NCI-H82 treated with DMSO at 0.1 percent for 48 hours (cell line): ENCODE data around the gene OAS3.
"Not testable (repeated sequence)": the region's sequence is repeated elsewhere in the genome, so short reads cannot be mapped to it uniquely, and the experiment has no call there.

Experiments used
- DNase-seq: peaks from one replicate; lab custom pipeline; 2025; ENCODE audit not compliant: unreplicated experiment; lab: John Stamatoyannopoulos, UW

Gene OAS3

GRCh38 chr12:112937741-112938719 is at the start of gene OAS3:
TSS of gene OAS3 (plus strand) at chr12:112938474. CDS start at chr12:112938531, 57 bp downstream.
- no peak for DNase-seq

DNA sequence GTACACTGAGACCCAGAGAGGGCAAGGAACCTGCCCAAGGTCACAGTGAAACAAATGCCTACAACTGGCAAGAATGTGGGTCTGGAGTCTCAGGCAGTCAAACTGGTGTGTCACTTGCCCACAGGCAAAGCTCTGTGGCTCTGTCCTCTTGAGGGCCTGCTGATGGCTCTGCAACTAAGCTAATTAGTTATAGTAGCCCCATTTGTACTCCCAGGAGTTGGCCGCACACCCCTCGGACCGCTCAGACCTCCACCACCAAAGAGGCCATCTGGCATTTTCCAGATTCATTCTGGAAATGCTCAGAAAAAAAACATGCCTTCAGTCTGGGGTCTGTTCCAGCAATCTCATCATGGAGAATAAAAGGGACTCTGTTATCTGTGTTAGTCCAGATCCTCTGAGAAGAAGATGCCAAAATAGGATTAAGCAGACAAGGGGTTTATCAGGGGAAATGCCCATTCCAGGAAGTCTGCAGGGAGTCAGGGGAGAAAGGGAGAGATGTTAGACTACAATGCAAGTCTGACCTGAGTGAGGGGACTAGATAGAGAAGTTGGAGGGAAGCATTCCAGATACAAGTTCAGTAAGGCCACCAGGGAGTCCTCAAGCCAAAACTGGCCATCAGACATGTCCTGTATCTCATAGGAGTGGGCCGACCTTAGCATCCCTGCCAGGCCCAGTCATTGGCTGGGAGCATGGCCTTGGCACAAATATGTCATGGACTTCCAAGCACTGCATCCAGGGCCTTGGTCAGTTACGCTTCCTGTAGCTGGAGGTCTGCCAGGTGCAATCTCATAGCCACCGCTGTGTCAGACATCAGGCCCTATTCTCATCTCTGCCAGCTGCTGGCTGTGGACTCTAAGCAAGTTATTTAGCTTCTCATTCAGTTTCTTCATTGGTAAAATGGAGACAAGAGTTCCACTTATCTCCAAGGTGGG is 46.9 kb upstream of the OAS3 start:
- DNase-seq, result no peak

- no peak for DNase-seq
Measured at GRCh38 chr12:112892856-112893255, 45.4 kb upstream of the OAS3 start.

DNA sequence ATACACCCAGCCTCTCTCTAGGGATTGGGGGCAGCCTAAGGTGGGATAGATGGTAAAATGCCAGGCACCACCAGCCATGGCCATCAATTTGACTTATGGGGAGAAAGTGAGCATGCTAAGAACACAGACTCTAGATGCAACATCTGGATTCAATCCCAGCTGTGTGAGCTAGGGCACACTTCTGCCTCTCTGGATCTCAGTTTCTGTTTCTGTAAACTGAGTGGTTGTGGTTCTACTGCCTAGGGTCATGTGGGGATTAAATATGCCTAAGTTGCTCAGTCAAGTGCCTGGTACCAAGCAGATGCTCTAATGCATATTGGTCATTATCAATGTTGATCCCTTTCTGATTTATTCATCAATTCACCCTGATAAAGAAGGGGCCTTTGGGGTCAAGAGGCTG is 44.1 kb upstream of the OAS3 start:
- no peak for DNase-seq

GRCh38 chr12:112898380-112898779 is 39.9 kb upstream of the OAS3 start:
- DNase-seq, result no peak

GRCh38 chr12:112900298-112901145 is 37.8 kb upstream of the OAS3 start:
- DNase-seq, result peak; percentile 10

DNA sequence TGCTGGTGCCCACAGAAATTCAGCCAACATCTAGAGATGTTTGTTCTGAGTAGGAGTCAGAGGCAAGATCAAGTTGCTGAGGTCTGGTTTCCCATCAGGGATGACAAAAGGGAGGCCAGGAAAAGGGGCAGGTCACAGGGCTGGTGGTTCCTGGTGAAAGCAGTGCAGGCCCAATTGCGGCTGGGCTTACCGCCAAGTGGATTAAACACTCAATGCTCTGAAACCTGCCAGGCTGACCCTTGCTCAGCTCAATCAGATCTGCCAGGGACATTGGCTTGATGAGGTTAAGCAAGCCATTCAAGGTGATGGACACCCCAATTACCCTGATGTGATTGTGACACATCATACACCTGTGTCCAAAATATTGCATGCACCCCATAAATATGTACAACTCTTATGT is 37.0 kb upstream of the OAS3 start:
- no peak for DNase-seq

DNA sequence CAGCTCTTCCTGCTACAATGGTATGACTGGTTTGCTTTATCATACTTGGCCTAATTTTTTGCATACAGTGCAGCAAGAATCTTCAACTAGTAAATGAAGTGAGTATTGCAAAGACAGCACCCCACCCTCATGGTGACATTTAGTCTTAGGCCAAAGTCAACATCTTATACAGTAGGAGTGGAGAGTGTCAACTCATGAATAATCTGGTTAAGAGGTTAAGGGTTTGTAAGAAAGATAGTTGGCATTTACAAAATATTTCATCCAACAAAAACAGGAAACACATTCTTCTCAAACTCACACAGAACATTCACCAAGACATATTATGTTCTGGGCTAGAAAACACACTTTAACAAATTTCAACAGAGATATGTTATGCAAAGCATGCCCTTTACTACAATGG is 33.7 kb upstream of the OAS3 start:
- no peak for DNase-seq

GRCh38 chr12:112905451-112906089 is 32.7 kb upstream of the OAS3 start:
- no peak for DNase-seq

GRCh38 chr12:112906712-112907414 is 31.4 kb upstream of the OAS3 start, which contains the start of gene OAS1:
TSS of gene OAS1 (plus strand) at chr12:112906962. CDS start at chr12:112907040, 78 bp downstream.
- DNase-seq, result no peak

DNA sequence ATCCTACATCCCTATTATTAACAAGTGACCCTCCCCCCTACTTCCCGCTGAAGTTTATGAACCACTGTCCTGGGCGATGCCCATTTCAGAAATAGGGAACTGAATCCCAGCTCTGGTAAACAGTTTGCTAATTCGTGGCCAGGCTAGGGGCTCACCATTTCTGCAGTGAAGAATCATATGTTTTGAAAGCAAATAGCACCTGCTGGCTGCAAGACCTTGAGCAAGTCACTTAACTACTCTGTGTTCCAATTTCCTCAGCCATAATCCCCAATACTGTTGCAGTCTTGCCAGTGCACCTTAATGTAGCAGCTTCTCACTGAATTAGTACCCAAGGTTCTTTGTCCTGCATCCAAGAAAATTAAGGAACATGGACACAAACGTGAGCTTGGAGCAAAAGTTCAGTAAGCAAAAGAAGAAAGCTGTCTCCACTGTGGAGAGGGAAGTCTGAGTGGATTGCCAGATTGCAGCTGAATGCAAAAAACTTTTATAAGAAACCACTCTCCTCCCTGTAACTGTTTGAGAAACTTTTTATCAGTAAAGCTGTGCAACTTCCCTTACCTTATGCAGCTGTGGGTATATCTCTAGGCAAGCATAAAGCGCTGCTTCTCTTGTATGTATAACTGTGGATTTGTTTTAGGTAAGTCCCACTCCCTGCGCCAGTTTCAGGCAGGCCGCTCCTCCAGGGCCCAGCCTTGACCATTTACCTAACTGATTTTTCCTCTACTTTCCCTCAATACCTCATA is 30.7 kb upstream of the OAS3 start:
- DNase-seq, result no peak

- no peak for DNase-seq
Measured at GRCh38 chr12:112908548-112908947, 29.7 kb upstream of the OAS3 start.

DNA sequence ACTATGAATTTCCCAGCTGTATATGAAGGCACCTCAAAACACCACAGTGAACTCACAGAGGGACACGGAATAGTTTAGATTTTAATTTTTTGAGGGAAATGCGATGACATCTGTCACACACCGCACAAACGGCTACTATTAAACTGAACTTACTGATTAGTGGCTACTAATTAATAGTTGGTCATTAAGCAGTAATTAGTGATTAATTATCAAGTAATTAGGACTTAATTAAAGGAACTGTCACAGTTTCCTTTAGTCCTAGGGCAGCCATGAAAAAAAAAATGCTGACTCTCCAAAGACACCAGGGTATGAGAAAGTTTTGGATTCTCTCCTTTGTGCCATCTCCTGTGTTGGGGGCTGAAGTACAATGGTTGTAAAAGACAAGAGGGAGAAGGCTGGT is 28.6 kb upstream of the OAS3 start:
- no peak for DNase-seq

DNA sequence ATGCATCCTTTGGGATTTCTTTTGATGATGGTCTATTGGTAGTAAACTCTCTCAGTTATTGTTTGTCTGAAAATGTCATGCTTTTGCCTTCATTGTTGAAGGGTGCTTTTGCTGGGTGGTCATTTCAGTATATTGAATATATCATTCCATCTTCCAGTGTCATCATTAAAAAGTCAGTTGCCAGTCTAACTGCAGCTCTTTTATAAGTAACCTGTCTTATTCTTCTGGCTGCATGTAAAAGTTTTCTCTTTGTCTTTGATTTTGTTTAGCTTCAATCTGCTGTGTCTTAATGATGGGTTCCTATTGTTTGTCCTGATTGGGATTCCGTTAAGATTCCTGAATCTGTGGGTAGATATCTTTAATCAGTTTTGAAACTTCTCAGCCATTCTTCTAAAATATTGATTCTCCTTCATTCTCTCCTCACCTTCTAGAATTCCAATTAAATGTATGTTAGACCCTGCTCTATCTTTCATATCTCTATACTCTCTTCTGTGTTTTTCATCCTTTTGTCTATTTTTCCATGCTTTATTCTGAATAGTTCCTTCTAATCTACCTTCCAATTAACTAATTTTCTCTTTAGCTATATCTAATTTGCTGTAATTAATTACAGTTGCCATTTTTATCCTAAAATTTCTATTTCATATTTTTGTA is 25.1 kb upstream of the OAS3 start:
- DNase-seq, result no peak

DNA sequence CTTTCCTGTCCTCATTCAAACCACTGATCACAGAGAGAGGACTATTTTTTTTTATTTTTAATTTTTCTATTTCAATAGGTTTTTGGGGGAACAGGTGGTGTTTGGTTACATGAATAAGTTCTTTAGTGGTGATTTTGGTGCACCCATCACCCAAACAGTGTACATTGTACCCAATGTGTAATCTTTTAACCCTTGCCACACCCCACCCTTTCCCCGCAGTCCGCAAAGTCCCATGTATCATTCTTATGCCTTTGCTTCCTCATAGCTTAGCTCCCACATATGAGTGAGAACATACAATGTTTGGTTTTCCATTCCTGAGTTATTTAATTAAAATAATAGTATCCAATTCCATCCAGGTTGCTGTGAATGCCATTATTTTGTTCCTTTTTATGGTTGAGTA is 24.4 kb upstream of the OAS3 start:
- DNase-seq, result not testable (repeated sequence)

- DNase-seq, result no peak
Measured at GRCh38 chr12:112916270-112916669, 22.0 kb upstream of the OAS3 start.

- no peak for DNase-seq
Measured at GRCh38 chr12:112919121-112919520, 19.2 kb upstream of the OAS3 start.

GRCh38 chr12:112924986-112925385 is 13.3 kb upstream of the OAS3 start:
- DNase-seq, result no peak
